ENCODE measurements around the gene BICDL1.

BICDL1 gene

GRCh38 chr12:120069278-120069677 lies 80.2 kb downstream of the BICDL1 start:
- Histone ChIP-seq H3K27me3 (ENCODE audit: insufficient read depth, low read length, poor library complexity, severe bottlenecking) (no peaks in the 10 kb centered on the region), H3F3A (ENCODE audit: low read depth) (no peaks in the 10 kb centered on the region), H3K9ac (ENCODE audit: low read depth, low read length, poor library complexity, severe bottlenecking) (no peak overlapping the region), H3K9me3 (ENCODE audit: insufficient read depth, low read depth, low read length) (no peaks in the 10 kb centered on the region), H3K4me2 (ENCODE audit: low read depth, low read length, poor library complexity, severe bottlenecking) (no peak overlapping the region), H3K4me3 (ENCODE audit: low read length, poor library complexity, severe bottlenecking) (no peak overlapping the region), H3K9me2 (replicated peaks; ENCODE audit: low read depth, low read length) (no peaks in the 10 kb centered on the region), H3K4me1 (ENCODE audit: insufficient read depth, low read length, poor library complexity, severe bottlenecking) (no peaks in the 10 kb centered on the region), H3K36me3 (ENCODE audit: insufficient read depth, low read length) (no peaks in the 10 kb centered on the region), H3K79me2 (ENCODE audit: insufficient read depth, low read length) (no peaks in the 10 kb centered on the region), H2AFZ (ENCODE audit: low read length) (no peak overlapping the region), H4K20me1 (ENCODE audit: insufficient read depth, low read length, poor library complexity, severe bottlenecking) (no peaks in the 10 kb centered on the region)
- TF ChIP-seq CTCF (conservative IDR thresholded peaks at IDR 0.05; ENCODE audit: low read length) (no peak), EZH2phosphoT487 (IDR thresholded peaks at IDR 0.05; ENCODE audit: borderline replicate concordance) (no peak)

GRCh38 chr12:120071493-120072020 lies 82.5 kb downstream of the BICDL1 start:
- H2AFZ ChIP-seq (ENCODE audit: low read length) = no peak overlapping the region
- TF ChIP-seq CTCF (conservative IDR thresholded peaks at IDR 0.05; ENCODE audit: low read length) (no peak), EZH2phosphoT487 (IDR thresholded peaks at IDR 0.05; ENCODE audit: borderline replicate concordance) (no peak)
- no peaks in the 10 kb centered on the region for H4K20me1 ChIP-seq (ENCODE audit: insufficient read depth, low read length, poor library complexity, severe bottlenecking)
- H3K36me3 ChIP-seq (ENCODE audit: insufficient read depth, low read length) = no peaks in the 10 kb centered on the region
- H3K4me2 ChIP-seq (ENCODE audit: low read depth, low read length, poor library complexity, severe bottlenecking) = no peak overlapping the region
- H3K79me2 ChIP-seq (ENCODE audit: insufficient read depth, low read length) = no peaks in the 10 kb centered on the region
- H3K9me3 ChIP-seq (ENCODE audit: insufficient read depth, low read depth, low read length) = no peaks in the 10 kb centered on the region
- no peaks in the 10 kb centered on the region for H3F3A ChIP-seq (ENCODE audit: low read depth)
- no peaks in the 10 kb centered on the region for H3K4me1 ChIP-seq (ENCODE audit: insufficient read depth, low read length, poor library complexity, severe bottlenecking)
- no peaks in the 10 kb centered on the region for H3K9me2 ChIP-seq (replicated peaks; ENCODE audit: low read depth, low read length)
- no peaks in the 10 kb centered on the region for H3K27me3 ChIP-seq (ENCODE audit: insufficient read depth, low read length, poor library complexity, severe bottlenecking)
- no peak overlapping the region for H3K4me3 ChIP-seq (ENCODE audit: low read length, poor library complexity, severe bottlenecking)
- H3K9ac ChIP-seq (ENCODE audit: low read depth, low read length, poor library complexity, severe bottlenecking) = no peak overlapping the region

DNA sequence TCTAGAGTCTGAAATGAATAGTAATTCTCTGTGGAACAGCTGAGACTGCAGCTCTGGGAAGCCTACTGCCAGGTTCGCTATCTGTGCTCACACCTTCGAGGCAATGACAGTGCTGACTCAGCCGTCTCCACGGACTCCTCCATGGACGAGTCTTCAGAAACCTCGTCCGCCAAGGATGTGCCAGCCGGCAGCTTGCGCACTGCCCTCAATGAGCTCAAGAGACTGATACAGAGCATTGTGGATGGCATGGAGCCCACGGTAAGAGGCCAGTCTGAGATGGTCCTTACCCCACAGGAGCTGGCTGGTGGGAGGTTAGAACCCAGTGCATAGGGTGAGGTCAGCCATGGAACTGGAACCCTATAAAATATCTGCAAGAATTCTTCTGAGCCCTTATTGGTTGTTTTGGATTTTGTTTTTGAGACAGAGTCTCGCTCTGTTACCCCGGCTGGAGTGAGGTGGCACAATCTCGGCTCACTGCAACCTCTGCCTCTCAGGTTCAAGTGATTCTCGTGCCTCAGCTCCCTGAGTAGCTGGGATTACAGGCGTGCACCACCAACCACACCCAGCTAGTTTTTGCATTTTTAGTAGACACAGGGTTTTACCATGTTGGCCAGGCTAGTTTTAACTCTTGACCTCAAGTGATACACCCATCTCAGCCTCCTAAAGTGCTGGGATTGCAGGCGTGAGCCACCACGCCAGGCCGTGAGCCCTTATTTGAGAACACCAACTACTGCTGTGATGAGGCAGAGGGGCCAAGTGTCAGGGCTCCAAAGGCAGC lies 83.6 kb downstream of the BICDL1 start:
- no peak overlapping the region for H3K4me2 ChIP-seq (ENCODE audit: low read depth, low read length, poor library complexity, severe bottlenecking)
- H3K9ac ChIP-seq (ENCODE audit: low read depth, low read length, poor library complexity, severe bottlenecking) = no peak overlapping the region
- no peaks in the 10 kb centered on the region for H3K4me1 ChIP-seq (ENCODE audit: insufficient read depth, low read length, poor library complexity, severe bottlenecking)
- no peaks in the 10 kb centered on the region for H3K36me3 ChIP-seq (ENCODE audit: insufficient read depth, low read length)
- H3K4me3 ChIP-seq (ENCODE audit: low read length, poor library complexity, severe bottlenecking) = no peak overlapping the region
- no peak overlapping the region for H2AFZ ChIP-seq (ENCODE audit: low read length)
- H3K27me3 ChIP-seq (ENCODE audit: insufficient read depth, low read length, poor library complexity, severe bottlenecking) = no peaks in the 10 kb centered on the region
- no peaks in the 10 kb centered on the region for H4K20me1 ChIP-seq (ENCODE audit: insufficient read depth, low read length, poor library complexity, severe bottlenecking)
- TF ChIP-seq EZH2phosphoT487 (IDR thresholded peaks at IDR 0.05; ENCODE audit: borderline replicate concordance) (no peak), CTCF (conservative IDR thresholded peaks at IDR 0.05; ENCODE audit: low read length) (no peak)
- no peaks in the 10 kb centered on the region for H3K9me3 ChIP-seq (ENCODE audit: insufficient read depth, low read depth, low read length)
- no peaks in the 10 kb centered on the region for H3K9me2 ChIP-seq (replicated peaks; ENCODE audit: low read depth, low read length)
- H3K79me2 ChIP-seq (ENCODE audit: insufficient read depth, low read length) = no peaks in the 10 kb centered on the region
- no peaks in the 10 kb centered on the region for H3F3A ChIP-seq (ENCODE audit: low read depth)
